Cardiac muscle cell (in vitro differentiated cells and primary cell): ENCODE measurements around the gene TMEM203. TPM values are rescaled to one million over a fixed set of nuclear protein-coding genes. Genes with fewer than 3 reads are reported as not detected.

Experiments
- DNase-seq, 2 donors: peaks; one replicate each; pipeline versions ENCODE4 v3.0.0 to v3.0.0-alpha.2; 2010 to 2017; ENCODE audit warnings: low read depth in 1 of 2, low spot score in 1 of 2
- H3K27ac ChIP-seq: fragments of 200-600 bp; sonication (generic); 2 replicates; pipeline ENCODE4 v1.5.1; 2016
- H3K27me3 ChIP-seq: fragments of 200-600 bp; sonication (generic); 2 replicates; pipeline ENCODE4 v1.6.0; 2016; ENCODE audit warnings: control low read depth
- H3K36me3 ChIP-seq: fragments of 200-600 bp; sonication (generic); 2 replicates; pipeline ENCODE4 v1.5.1; 2016; ENCODE audit warnings: control low read depth
- H3K4me1 ChIP-seq: fragments of 200-600 bp; sonication (generic); 2 replicates; pipeline ENCODE4 v1.8.1; 2017; ENCODE audit warnings: low read depth, mild to moderate bottlenecking, mixed run types
- H3K4me3 ChIP-seq: fragments of 200-600 bp; sonication (generic); 2 replicates; pipeline ENCODE4 v1.5.1; 2016; ENCODE audit warnings: mild to moderate bottlenecking
- H3K9me3 ChIP-seq: fragments of 200-600 bp; sonication (generic); 2 replicates; pipeline ENCODE4 v1.5.1; 2017; ENCODE audit warnings: low read depth, mild to moderate bottlenecking, control low read depth
- polyA plus RNA-seq: library from polyadenylated mRNA; unstranded; fragments of >200 nt; fragmentation: Nextera tagmentation; extraction: Ambion mirVana; gene quantifications from 2 replicates; pipeline ENCODE4 v1.2.1, GENCODE V29; 2016
- total RNA-seq: library from RNA; depleted of rRNA; stranded (reverse); fragments of >200 nt; gene quantifications from 2 replicates; pipeline ENCODE4 v1.2.3, GENCODE V29; 2016
- TF ChIP-seq, protein P1 (sequence below): IDR thresholded peaks from 2 replicates; pipeline ENCODE4 v1.5.1; 2012; ENCODE audit warnings: low read depth, mild to moderate bottlenecking, low read length

The TMEM203 gene
- total and polyA plus RNA-seq, 2 experiments from 2014 or later: 44.7 to 86.6 TPM

DNA sequence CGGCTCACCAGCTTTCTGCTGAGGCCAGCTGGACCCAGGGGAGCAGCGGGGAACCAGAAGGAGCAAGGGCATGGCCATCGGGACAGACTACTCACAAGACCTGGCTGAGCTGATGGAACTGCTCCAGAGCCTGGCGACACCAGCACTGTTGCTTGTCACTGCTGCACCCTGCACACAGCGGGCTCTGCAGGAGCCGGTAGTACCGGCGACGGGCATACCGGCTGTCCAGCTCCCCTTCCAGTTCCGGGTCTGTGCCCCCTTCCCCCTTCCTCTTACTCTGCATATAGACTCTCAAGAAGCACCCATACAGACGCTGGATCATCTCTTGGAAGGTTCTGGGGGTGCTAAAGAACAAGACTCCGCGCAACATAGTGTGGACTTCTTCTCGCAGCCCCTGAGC is 18.1 kb downstream of the TMEM203 start:
- Histone ChIP-seq H3K36me3 (peaks cover 19% of the 10 kb centered on the region), H3K27ac (no peak overlapping the region), H3K4me1 (peaks cover 18% of the 10 kb centered on the region), H3K27me3 (no peaks in the 10 kb centered on the region), H3K9me3 (no peaks in the 10 kb centered on the region), H3K4me3 (peak overlapping the region; percentile 82)
- TF ChIP-seq, protein P1, sequence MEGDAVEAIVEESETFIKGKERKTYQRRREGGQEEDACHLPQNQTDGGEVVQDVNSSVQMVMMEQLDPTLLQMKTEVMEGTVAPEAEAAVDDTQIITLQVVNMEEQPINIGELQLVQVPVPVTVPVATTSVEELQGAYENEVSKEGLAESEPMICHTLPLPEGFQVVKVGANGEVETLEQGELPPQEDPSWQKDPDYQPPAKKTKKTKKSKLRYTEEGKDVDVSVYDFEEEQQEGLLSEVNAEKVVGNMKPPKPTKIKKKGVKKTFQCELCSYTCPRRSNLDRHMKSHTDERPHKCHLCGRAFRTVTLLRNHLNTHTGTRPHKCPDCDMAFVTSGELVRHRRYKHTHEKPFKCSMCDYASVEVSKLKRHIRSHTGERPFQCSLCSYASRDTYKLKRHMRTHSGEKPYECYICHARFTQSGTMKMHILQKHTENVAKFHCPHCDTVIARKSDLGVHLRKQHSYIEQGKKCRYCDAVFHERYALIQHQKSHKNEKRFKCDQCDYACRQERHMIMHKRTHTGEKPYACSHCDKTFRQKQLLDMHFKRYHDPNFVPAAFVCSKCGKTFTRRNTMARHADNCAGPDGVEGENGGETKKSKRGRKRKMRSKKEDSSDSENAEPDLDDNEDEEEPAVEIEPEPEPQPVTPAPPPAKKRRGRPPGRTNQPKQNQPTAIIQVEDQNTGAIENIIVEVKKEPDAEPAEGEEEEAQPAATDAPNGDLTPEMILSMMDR: no peak
- no peak for DNase-seq

DNA sequence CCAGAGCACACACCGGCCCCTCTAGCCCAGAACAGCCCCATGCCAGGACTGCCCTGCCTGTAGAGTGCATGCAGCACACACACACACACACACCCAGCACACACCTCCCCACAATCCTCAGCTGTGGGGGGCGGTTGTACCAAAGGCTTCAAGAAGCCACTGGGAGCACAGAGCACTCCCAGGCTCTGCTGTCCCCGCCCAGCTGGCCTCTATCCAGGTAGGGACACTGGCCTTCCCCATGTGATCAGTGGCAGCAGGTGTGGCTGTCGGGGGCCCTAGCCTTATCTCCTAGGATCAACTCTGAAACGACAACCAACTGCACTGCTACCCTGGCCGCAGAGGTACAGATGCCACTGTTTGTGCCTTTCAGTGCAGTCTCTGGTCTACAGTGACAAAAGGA is 19.1 kb downstream of the TMEM203 start:
- H3K27ac ChIP-seq: no peak overlapping the region
- no peaks in the 10 kb centered on the region for H3K9me3 ChIP-seq
- peaks cover 16% of the 10 kb centered on the region for H3K36me3 ChIP-seq
- H3K4me1 ChIP-seq: peaks cover 18% of the 10 kb centered on the region
- no peaks in the 10 kb centered on the region for H3K27me3 ChIP-seq
- no peak overlapping the region for H3K4me3 ChIP-seq
- DNase-seq: no peak
- TF ChIP-seq, protein P1: no peak

DNA sequence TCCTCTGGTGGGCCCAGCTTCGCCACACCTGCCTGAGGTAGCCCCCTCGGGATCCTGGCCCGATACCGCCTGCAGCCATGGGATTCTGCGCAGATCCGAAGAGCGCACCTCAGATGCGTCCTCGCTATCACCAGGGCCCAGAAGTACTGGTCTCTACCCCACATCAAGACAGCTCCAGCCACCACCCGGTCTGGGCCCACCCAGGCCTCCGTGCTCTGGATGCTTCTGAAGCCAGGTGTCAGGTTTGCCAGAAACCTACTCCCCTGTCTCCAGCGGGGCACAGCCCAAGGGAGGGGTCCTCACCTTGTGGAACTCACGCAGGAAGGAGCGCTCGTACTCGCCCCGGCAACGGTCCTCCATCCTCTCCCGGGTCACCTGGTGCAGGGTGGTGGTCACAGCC is 19.5 kb downstream of the TMEM203 start:
- TF ChIP-seq, protein P1: no peak
- Histone ChIP-seq H3K27me3 (no peaks in the 10 kb centered on the region), H3K9me3 (no peaks in the 10 kb centered on the region), H3K4me1 (peaks cover 18% of the 10 kb centered on the region), H3K4me3 (no peak overlapping the region), H3K36me3 (peaks cover 16% of the 10 kb centered on the region), H3K27ac (no peak overlapping the region)
- no peak for DNase-seq

DNA sequence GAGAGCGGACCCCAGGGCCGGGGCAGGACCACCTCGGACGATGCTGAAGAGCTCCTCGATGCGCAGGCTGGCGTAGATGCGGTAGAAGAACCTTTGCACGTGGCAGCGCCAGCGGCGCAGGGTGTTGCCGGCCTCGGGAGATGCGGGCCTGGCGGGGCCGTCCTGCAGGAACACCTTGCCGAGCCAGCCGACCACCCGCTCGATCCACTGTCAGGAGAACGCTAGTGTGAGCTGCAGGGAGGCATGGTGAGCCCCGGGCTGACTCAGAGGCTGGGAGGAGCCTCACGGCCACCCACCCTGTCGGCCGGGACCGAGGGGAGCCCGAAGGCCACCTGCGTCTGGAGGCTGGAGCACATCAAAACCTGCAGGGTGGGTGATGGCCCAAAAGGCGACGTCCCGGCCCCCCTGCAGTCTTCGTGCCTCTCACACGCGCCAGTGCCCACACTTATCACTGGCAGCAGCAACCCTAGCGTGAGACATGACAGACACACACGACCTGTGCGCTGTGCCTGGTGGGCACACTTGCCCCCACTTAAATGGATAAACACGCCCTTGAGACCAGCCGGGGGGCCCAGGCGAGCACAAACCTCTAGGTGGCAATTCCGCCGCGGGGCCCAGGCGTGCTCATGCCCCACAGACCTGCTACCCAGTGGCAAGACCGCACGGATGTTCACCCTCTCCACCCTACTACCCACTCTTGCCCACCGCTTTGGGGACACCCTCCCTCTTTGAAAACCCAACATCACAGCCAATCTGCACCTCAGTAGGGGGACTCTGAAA is 20.4 kb downstream of the TMEM203 start:
- H3K36me3 ChIP-seq: peaks cover 16% of the 10 kb centered on the region

DNA sequence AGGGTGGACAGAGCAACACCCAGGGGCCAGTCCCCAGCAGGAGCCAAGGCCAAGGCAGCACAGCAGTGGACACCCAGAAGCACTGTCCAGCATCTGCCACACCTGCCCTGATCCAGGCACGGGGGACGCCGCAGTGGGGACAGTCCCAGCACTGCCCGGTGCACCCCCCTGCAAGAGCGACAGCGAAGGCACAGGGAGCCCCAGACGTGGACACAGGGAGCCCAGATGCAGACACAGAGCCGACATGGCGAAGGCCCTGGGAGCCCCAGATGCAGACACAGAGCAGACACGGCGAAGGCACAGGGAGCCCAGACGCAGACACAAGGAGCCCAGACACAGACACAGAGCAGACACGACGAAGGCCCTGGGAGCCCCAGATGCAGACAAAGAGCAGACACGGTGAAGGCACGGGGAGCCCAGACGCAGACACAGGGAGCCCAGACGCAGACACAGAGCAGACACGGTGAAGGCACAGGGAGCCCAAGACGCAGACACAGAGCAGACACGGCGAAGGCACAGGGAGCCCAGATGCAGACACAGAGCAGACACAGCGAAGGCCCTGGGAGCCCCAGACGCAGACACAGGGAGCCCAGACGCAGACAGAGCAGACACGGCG is 21.4 kb downstream of the TMEM203 start:
- Histone ChIP-seq H3K9me3 (no peaks in the 10 kb centered on the region), H3K27ac (no peak overlapping the region), H3K4me1 (peaks cover 10% of the 10 kb centered on the region), H3K36me3 (peaks cover 21% of the 10 kb centered on the region), H3K27me3 (no peaks in the 10 kb centered on the region), H3K4me3 (no peak overlapping the region)
- TF ChIP-seq, protein P1: no peak
- no peak for DNase-seq

More for the DNA sequence above, 20.4 kb downstream of the TMEM203 start:
- H3K27me3 ChIP-seq: no peaks in the 10 kb centered on the region
- H3K4me1 ChIP-seq: peaks cover 17% of the 10 kb centered on the region
- no peak overlapping the region for H3K27ac ChIP-seq
- no peak for DNase-seq
- H3K9me3 ChIP-seq: no peaks in the 10 kb centered on the region
- TF ChIP-seq, protein P1: no peak
- no peak overlapping the region for H3K4me3 ChIP-seq
